ENCODE measurements around the gene PPIC.
"Not testable (repeated sequence)": the region's sequence is repeated elsewhere in the genome, so short reads cannot be mapped to it uniquely, and the experiment has no call there.

Gene PPIC

GRCh38 chr5:123007754-123008153 lies 28.8 kb downstream of the PPIC start:
- no peak for DNase-seq (ENCODE audit: low read depth in 2 of 2)

DNA sequence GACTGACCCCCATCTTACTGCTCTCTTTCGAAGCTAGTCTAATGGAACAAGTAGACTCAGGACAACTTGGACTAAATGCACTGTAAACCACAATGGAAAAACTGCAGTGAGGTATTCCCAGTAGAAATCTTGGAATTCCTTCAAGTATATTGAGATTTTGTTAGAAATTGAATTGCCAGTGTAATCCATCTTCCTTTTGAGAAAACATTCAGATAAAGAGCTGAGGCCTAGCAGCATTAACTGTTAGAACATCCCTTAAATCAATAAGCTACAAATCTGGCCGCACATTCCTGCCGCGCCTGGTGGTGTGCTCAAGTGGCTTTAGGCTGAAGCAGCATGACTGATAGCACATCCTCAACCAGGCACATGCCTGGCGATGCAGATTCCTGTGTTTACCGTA lies 29.3 kb downstream of the PPIC start:
- no peak for DNase-seq (ENCODE audit: low read depth in 2 of 2)

- DNase-seq (ENCODE audit: low read depth in 2 of 2), result no peak
These were observed 34.7 kb downstream of the PPIC start for GRCh38 chr5:123001808-123002207.

DNA sequence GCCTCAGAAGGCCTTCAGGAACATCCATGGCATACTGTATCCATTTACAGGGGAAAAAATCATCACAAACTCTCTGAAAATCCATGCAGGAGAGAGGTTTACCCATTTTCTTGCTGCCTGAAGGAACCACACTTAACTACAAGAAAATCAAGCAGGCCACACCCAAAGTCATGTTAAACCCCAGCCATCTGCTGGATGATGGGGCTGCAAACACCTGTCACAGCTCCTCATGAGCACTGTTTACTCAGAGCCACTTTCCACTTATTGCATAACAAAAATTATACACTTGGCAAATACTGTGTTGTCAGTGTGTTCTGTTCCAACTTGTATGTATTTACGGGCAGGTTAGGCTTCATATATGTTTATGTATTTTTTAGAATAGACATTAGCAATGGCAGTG lies 35.8 kb downstream of the PPIC start:
- no peak for DNase-seq (ENCODE audit: low read depth in 2 of 2)

DNA sequence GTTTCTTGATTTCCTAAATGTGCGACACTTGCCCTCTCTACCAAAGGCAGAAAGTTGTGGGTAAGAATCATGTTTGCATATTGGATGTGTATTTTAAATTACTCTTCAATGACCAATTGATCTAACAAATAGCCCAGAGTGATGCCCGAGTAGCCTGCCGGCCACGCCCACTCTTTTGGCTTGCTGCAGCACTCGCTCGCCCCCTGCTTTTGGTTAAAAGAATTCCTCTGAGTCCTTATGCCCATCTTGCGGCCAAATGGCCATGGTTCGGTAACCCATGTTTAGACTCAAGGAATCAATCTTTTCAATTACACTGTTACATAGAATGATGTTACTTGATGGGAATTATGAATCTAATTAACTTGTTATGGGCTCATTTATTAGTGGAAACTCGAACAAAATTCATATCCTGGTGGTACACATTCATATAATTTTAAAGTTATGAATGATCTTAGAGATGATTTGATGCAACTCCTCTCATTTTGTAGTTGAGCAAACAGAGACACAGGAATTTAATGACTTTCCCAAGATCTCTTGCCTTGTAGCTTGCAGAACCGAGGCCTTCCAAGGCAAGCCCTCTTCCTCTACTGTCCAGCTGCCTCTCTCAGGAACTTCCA lies 36.5 kb downstream of the PPIC start:
- no peak for DNase-seq (ENCODE audit: low read depth in 2 of 2)

DNA sequence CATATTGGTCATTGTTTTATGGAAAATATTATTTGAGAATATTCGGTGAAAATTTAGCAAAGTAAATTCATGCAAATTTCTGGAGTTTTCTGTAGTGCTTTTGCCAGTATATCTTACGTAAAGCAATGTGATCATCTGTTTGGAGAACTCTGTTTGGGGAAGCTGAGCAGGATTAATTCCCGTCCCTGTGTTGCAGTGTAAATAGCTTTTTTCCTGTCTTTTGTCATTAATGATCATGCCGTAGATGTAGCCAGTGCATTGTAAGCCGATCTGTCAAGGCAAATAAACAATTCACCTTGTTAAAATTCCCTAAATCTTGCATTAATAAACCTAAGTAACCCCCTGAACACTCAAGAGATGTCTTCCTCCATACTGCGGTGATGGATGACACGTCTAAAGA lies 39.2 kb downstream of the PPIC start:
- DNase-seq (ENCODE audit: low read depth in 2 of 2), result no peak

- DNase-seq (ENCODE audit: low read depth in 2 of 2), result no peak
These were observed 40.4 kb downstream of the PPIC start for GRCh38 chr5:122996091-122996490.

DNA sequence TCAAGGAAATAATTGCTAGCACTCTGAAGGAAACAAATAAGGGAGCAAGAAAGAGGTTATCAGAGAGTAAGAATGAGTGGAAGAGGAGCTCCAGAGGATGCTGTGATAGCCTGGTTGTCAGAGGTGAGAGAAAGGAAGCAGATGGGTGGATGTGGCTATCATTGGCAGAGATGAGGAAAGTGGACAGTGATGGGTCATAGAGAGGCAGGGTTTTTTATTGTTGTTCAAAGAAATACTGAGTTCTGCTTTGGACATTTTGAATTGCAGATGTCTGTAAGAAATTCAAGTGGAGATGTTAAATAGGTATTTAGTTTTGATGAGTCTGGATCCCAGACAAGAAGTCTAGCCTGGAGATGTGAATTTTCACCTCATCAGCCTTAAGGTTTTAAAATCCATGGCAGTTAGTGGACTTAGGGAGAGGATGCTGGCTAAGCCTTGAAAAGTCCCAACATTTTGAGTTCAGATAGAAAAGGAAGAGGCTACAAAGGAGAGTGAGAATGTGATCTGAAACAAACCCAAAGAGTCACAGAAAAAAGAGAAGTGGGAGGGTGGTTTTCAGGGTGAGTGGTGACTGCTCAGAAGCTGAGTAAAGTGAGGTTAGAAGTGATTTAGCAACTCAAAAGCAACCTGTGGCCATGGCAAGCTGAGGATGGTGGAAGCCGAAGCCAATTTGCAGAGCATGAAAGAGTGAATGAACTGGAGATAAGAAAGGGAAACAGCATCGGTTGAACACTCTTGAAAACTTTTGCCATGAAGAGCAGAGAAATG lies 50.4 kb downstream of the PPIC start:
- DNase-seq (ENCODE audit: low read depth in 2 of 2), result no peak

- no peak for DNase-seq (ENCODE audit: low read depth in 2 of 2)
These were observed 51.4 kb downstream of the PPIC start for GRCh38 chr5:122985006-122985700.

DNA sequence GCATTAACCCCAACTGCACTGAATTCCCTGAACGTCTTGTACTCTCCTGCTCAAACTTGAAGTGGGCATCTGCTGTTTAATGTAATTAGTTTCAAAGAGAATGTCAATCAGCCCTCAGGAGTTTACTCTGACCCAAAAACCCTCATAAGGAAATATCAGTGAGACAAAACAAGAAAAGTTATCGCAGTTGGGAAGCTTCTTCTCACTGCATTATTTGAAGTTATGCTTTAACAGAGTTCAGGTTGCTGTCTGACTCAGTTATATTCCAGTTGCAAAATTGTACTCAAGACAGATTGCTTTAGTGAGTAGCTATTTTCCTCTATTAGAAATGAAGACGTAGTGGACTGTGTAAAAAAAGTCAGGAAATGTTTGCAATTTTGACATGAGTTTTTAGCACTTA lies 52.1 kb downstream of the PPIC start:
- DNase-seq (ENCODE audit: low read depth in 2 of 2), result no peak

GRCh38 chr5:122982376-122982775 lies 54.1 kb downstream of the PPIC start:
- no peak for DNase-seq (ENCODE audit: low read depth in 2 of 2)

- DNase-seq (ENCODE audit: low read depth in 2 of 2), result no peak
These were observed 54.7 kb downstream of the PPIC start for GRCh38 chr5:122981846-122982245.

DNA sequence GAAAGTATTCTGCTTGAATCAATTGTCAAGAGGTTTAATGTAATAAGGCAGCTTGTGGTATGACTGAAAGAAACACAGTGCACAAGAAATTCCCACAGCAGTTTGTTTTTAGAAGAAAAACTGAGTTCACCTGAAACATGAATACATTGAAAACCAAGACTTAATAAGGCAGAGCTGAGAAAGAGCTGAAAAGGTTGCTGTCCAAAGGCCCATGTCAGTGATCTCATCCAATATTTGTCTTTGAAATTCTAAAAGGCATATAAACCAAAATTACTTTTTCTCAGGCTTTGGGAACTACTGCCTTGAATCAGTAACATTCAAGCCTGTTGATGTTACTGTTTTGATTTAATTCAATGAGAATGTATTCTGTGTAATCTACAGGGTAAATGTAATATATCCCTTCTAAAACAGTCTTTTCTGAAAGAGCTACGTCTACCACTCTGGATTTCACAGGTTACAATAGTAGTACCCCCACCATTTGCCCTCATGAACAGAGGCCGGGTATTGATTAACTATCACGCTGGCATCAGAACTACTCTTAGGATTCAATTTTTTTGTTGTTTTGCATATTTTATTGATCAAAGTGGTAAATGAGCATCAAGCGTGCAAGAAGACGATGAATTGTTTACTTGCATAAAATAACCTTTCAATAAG lies 57.8 kb downstream of the PPIC start:
- no peak for DNase-seq (ENCODE audit: low read depth in 2 of 2)

- DNase-seq (ENCODE audit: low read depth in 2 of 2), result no peak
These were observed 58.5 kb downstream of the PPIC start for GRCh38 chr5:122978068-122978467.

GRCh38 chr5:122977319-122977718 lies 59.2 kb downstream of the PPIC start:
- no peak for DNase-seq (ENCODE audit: low read depth in 2 of 2)

DNA sequence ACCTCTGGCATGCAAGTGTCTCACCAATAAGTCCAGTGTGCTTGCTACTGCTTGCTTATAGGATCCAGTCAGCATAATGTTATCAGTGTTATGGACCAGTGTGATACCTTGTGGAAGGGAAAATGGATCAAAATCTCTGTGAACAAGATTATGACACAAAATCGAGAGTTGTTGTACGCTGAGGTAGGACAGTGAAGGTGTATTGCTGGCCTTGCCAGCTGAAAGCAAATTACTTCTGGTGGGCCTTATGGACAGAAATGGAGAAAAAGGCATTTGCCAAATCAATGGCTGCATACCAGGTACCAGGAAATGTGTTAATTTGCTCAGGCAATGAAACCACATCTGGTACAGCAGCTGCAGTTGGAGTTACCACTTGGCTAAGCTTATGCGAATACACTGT lies 62.3 kb downstream of the PPIC start:
- DNase-seq (ENCODE audit: low read depth in 2 of 2), result not testable (repeated sequence)

- not testable (repeated sequence) for DNase-seq (ENCODE audit: low read depth in 2 of 2)
These were observed 62.8 kb downstream of the PPIC start for GRCh38 chr5:122973759-122974158.
